Neural cell (in vitro differentiated cells): ENCODE measurements around the gene STXBP4. TPM values are rescaled to one million over a fixed set of nuclear protein-coding genes. Genes with fewer than 3 reads are reported as not detected.

Experiments used
- H2AFZ ChIP-seq: fragments of 200-600, 300-800 bp; sonication (generic), shearing (Covaris generic); 2 replicates; pipeline ENCODE4 v1.6.0; 2014; ENCODE audit warnings: low read depth, mild to moderate bottlenecking, antibody characterized with exemption, low read length, moderate library complexity
- H3F3A ChIP-seq: fragments of 200-600 bp; shearing (Covaris generic); 2 replicates; pipeline ENCODE4 v1.6.1; 2016; ENCODE audit warnings: mild to moderate bottlenecking, moderate library complexity, mixed read lengths, antibody characterized with exemption, low read length; ENCODE audit not compliant: insufficient read depth, poor library complexity, severe bottlenecking
- H3K27ac ChIP-seq: fragments of 200-600, 300-800 bp; sonication (generic), shearing (Covaris generic); 2 replicates; pipeline ENCODE4 v1.5.1; 2014; ENCODE audit warnings: mild to moderate bottlenecking, low read length, moderate library complexity
- H3K27me3 ChIP-seq: fragments of 300-800, 200-600 bp; sonication (generic), shearing (Covaris generic); 2 replicates; pipeline ENCODE4 v1.6.0; 2014; ENCODE audit warnings: mild to moderate bottlenecking, low read depth, low read length, moderate library complexity; ENCODE audit not compliant: insufficient read depth
- H3K36me3 ChIP-seq: fragments of 300-800, 200-600 bp; sonication (generic), shearing (Covaris generic); 2 replicates; pipeline ENCODE4 v1.5.1; 2014; ENCODE audit warnings: mild to moderate bottlenecking, antibody characterized with exemption, low read length, moderate library complexity; ENCODE audit not compliant: insufficient read depth
- H3K4me2 ChIP-seq: fragments of 300-800, 200-600 bp; sonication (generic), shearing (Covaris generic); 2 replicates; pipeline ENCODE4 v1.6.0; 2014; ENCODE audit warnings: mild to moderate bottlenecking, low read length
- H3K4me3 ChIP-seq: fragments of 300-800, 200-600 bp; sonication (generic), shearing (Covaris generic); 2 replicates; pipeline ENCODE4 v1.5.1; 2014; ENCODE audit warnings: mild to moderate bottlenecking, low read length, moderate library complexity
- H3K79me2 ChIP-seq: fragments of 200-600 bp; shearing (Covaris generic); replicated peaks from 2 replicates; pipeline ENCODE4 v1.6.0; 2014; ENCODE audit warnings: mild to moderate bottlenecking, low read length, moderate library complexity; ENCODE audit not compliant: insufficient read depth
- H3K9ac ChIP-seq: fragments of 300-800, 200-600 bp; sonication (generic), shearing (Covaris generic); 2 replicates; pipeline ENCODE4 v1.6.1; 2016; ENCODE audit warnings: mild to moderate bottlenecking, low read length, mixed read lengths
- H3K9me2 ChIP-seq: fragments of 200-600 bp; shearing (Covaris generic); 2 replicates; pipeline ENCODE4 v1.6.1; 2016; ENCODE audit warnings: mild to moderate bottlenecking, low read length, mixed read lengths; ENCODE audit not compliant: insufficient read depth
- H3K9me3 ChIP-seq: fragments of 200-600, 300-800 bp; sonication (generic), shearing (Covaris generic); 2 replicates; pipeline ENCODE4 v1.6.1; 2016; ENCODE audit warnings: mild to moderate bottlenecking, mixed run types, low read length, moderate library complexity, mixed read lengths
- H4K20me1 ChIP-seq: fragments of 200-600 bp; shearing (Covaris generic); 2 replicates; pipeline ENCODE4 v1.6.1; 2016; ENCODE audit warnings: mild to moderate bottlenecking, mixed run types; ENCODE audit not compliant: insufficient read depth
- EP300 ChIP-seq: fragments of 450-650 bp; conservative IDR thresholded peaks from 2 replicates; pipeline ENCODE4 v1.6.1; 2014; ENCODE audit warnings: antibody characterized with exemption, mild to moderate bottlenecking, moderate library complexity; ENCODE audit not compliant: poor library complexity, severe bottlenecking
- EZH2 ChIP-seq: fragments of 200-600, 300-800 bp; shearing (Covaris generic), sonication (generic); IDR thresholded peaks from 2 replicates; pipeline ENCODE4 v1.6.1; 2014; ENCODE audit warnings: antibody characterized with exemption, low read length, borderline replicate concordance, mild to moderate bottlenecking; ENCODE audit not compliant: insufficient read depth, poor library complexity, severe bottlenecking
- MXI1 ChIP-seq: fragments of 450-650 bp; conservative IDR thresholded peaks from 2 replicates; pipeline ENCODE4 v1.6.1; 2014; ENCODE audit warnings: antibody characterized with exemption, mild to moderate bottlenecking; ENCODE audit not compliant: poor library complexity, severe bottlenecking
- POLR2AphosphoS5 ChIP-seq: IDR thresholded peaks from 2 replicates; pipeline ENCODE4 v1.6.1; 2012
- RAD21 ChIP-seq: fragments of 450-650 bp; conservative IDR thresholded peaks from 2 replicates; pipeline ENCODE4 v1.6.1; 2014; ENCODE audit warnings: antibody characterized with exemption, mild to moderate bottlenecking, moderate library complexity
- SMC3 ChIP-seq: fragments of 450-650 bp; conservative IDR thresholded peaks from 2 replicates; pipeline ENCODE4 v1.6.1; 2014; ENCODE audit warnings: antibody characterized with exemption, mild to moderate bottlenecking, moderate library complexity; ENCODE audit not compliant: poor library complexity
- TAF1 ChIP-seq: IDR thresholded peaks from 2 replicates; pipeline ENCODE4 v1.6.1; 2012; ENCODE audit warnings: low read depth
- polyA plus RNA-seq: library from polyadenylated mRNA; depleted of rRNA; stranded (reverse); fragments of >200 nt; gene quantifications from 2 replicates; pipeline ENCODE4 v1.2.3, GENCODE V29; 2014
- TF ChIP-seq, protein P1 (sequence below): fragments of 450-650 bp; IDR thresholded peaks from 2 replicates; pipeline ENCODE4 v1.5.1; 2014; ENCODE audit warnings: antibody characterized with exemption, mild to moderate bottlenecking, moderate library complexity; ENCODE audit not compliant: poor library complexity, severe bottlenecking
- TF ChIP-seq, protein P2 (sequence below): IDR thresholded peaks from 2 replicates; pipeline ENCODE4 v1.6.1; 2012; ENCODE audit warnings: borderline replicate concordance

STXBP4 gene
- polyA plus RNA-seq, 1 donor from 2014 or later: 8.1 TPM

DNA sequence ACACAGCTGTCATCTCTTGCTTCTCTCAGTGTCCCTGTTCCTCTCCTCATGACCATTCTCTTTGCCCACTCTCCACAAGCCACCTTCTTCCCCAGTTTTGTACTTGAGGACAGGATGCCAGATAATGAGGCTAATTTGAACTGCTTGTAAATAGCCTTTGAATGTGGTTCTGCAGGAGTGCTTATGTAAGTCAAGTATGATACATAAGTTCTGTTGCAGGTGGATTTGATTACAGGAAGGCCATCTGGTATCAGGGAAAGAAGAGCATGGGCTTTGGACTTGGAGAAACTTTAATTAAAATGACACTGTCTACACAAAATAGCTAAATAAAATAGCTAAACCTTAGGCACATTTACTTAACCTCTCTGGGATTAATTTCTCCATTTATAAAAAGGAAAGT lies 176.0 kb downstream of the STXBP4 start:
- no peaks in the 10 kb centered on the region for H3K27me3 ChIP-seq
- no peak overlapping the region for H2AFZ ChIP-seq
- H3K9ac ChIP-seq: no peak overlapping the region
- no peak overlapping the region for H3K4me3 ChIP-seq
- peaks cover 14% of the 10 kb centered on the region for H3K36me3 ChIP-seq
- no peak overlapping the region for H3K27ac ChIP-seq
- H3K9me3 ChIP-seq: no peaks in the 10 kb centered on the region
- H3K9me2 ChIP-seq: no peaks in the 10 kb centered on the region
- H3F3A ChIP-seq: no peaks in the 10 kb centered on the region
- TF ChIP-seq, protein P1, sequence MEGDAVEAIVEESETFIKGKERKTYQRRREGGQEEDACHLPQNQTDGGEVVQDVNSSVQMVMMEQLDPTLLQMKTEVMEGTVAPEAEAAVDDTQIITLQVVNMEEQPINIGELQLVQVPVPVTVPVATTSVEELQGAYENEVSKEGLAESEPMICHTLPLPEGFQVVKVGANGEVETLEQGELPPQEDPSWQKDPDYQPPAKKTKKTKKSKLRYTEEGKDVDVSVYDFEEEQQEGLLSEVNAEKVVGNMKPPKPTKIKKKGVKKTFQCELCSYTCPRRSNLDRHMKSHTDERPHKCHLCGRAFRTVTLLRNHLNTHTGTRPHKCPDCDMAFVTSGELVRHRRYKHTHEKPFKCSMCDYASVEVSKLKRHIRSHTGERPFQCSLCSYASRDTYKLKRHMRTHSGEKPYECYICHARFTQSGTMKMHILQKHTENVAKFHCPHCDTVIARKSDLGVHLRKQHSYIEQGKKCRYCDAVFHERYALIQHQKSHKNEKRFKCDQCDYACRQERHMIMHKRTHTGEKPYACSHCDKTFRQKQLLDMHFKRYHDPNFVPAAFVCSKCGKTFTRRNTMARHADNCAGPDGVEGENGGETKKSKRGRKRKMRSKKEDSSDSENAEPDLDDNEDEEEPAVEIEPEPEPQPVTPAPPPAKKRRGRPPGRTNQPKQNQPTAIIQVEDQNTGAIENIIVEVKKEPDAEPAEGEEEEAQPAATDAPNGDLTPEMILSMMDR: no peak
- TF ChIP-seq MXI1: no peak
- no peak for TF ChIP-seq EZH2
- H4K20me1 ChIP-seq: no peaks in the 10 kb centered on the region
- H3K79me2 ChIP-seq: no peaks in the 10 kb centered on the region
- no peak overlapping the region for H3K4me2 ChIP-seq

DNA sequence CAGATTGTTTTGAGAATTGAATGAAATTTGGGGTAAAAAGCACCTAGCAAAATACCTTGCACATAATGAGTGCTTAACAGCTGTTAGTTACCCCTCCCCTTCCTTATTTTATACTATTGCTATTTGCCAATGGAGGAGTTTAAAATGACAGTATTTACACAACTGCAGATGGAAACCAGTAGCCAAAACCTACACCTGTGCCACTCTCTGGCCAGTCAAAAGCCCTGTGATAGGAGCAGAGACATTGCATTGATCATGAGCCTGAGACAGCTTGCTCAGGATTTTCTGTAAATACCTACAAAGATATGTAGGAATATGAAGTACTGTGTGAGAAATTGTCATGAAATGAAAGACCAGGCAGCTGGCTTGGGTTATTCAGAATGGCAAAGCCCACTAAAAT lies 180.9 kb downstream of the STXBP4 start:
- Histone ChIP-seq H3F3A (no peaks in the 10 kb centered on the region), H4K20me1 (no peaks in the 10 kb centered on the region), H3K9me3 (no peaks in the 10 kb centered on the region), H3K79me2 (no peaks in the 10 kb centered on the region), H3K36me3 (peaks cover 5% of the 10 kb centered on the region), H3K27me3 (no peaks in the 10 kb centered on the region), H3K27ac (no peak overlapping the region), H3K9ac (no peak overlapping the region), H3K4me2 (no peak overlapping the region), H3K9me2 (no peaks in the 10 kb centered on the region), H2AFZ (no peak overlapping the region), H3K4me3 (no peak overlapping the region)
- TF ChIP-seq EP300 (no peak), EZH2 (no peak), TAF1 (no peak), MXI1 (no peak), SMC3 (no peak), RAD21 (no peak), POLR2AphosphoS5 (no peak)
- TF ChIP-seq, protein P2, sequence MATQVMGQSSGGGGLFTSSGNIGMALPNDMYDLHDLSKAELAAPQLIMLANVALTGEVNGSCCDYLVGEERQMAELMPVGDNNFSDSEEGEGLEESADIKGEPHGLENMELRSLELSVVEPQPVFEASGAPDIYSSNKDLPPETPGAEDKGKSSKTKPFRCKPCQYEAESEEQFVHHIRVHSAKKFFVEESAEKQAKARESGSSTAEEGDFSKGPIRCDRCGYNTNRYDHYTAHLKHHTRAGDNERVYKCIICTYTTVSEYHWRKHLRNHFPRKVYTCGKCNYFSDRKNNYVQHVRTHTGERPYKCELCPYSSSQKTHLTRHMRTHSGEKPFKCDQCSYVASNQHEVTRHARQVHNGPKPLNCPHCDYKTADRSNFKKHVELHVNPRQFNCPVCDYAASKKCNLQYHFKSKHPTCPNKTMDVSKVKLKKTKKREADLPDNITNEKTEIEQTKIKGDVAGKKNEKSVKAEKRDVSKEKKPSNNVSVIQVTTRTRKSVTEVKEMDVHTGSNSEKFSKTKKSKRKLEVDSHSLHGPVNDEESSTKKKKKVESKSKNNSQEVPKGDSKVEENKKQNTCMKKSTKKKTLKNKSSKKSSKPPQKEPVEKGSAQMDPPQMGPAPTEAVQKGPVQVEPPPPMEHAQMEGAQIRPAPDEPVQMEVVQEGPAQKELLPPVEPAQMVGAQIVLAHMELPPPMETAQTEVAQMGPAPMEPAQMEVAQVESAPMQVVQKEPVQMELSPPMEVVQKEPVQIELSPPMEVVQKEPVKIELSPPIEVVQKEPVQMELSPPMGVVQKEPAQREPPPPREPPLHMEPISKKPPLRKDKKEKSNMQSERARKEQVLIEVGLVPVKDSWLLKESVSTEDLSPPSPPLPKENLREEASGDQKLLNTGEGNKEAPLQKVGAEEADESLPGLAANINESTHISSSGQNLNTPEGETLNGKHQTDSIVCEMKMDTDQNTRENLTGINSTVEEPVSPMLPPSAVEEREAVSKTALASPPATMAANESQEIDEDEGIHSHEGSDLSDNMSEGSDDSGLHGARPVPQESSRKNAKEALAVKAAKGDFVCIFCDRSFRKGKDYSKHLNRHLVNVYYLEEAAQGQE: no peak
- TF ChIP-seq, protein P1: no peak
